HG03439 (cell line): ENCODE measurements around the gene PITPNM3.
"Not testable (repeated sequence)": the region's sequence is repeated elsewhere in the genome, so short reads cannot be mapped to it uniquely, and the experiment has no call there.

ENCODE experiments used
- ATAC-seq: cut with Tn5 transposase; IDR thresholded peaks from one replicate; pipeline ENCODE4 v1.9.1; 2021; ENCODE audit warnings: mild to moderate bottlenecking, moderate library complexity; ENCODE audit not compliant: unreplicated experiment

The PITPNM3 gene

DNA sequence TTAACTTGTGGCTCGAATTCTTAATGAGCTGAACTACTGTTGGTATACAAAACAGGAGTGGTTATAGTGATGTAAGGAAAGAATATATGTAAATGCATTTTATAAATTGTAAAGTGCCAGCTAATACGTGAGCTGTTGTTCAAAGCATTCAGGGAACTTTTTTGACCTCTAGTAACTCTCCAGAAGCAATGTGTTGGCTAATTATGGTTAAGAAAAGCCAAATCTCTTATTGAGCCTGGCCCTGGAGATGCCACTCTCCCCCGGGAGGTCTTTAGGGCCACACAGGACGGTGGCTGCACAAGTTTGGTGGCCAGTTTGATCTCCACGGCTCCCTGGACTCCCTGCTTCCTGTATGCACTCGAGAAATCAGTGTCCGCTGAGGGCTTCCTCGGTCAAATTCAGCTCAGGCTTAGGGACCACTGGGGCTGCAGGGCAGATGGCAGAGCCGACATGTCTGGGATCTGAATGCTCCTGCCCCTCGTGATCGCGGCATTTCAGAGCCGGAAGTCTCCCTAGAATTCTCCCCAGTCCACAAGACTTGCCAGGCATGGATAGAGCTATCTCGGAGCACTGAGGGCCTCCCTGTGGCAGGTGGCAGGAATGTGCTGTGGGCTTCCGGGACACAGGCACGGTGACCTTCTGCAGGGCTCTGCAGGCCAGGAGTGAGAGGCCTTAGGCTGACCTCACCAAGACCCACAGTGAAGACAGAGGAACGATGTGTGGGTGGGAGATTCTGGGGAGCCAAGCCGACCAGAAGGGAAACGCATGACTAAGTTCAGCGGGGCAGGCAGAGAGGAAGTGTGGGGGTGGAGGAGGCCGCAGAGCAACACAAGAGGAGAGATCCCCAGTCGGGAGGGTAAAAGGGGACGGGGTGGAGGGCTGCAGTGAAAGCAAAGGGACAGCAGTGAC, 18.6 kb upstream of the PITPNM3 start:
- no peak for ATAC-seq

- ATAC-seq, result no peak
Observed at GRCh38 chr17:6573982-6574686, 17.8 kb upstream of the PITPNM3 start.

DNA sequence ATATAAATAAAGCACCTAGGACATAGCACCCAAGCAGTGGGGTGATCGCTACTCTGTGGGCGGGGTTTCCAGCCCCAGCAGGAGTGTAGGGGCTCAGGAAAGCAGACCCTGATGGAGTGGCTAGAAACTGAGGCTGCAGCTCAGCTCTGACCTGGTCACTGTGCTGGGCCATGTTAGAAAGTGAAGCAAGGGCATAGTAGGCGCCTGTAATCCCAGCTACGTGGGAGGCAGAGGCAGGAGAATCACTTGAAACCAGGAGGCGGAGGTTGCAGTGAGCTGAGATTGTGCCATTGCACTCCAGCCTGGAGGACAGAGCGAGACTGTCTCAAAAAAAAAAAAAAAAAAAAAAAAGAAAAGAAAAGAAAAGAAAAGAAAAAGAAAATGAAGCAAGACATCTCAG, 17.1 kb upstream of the PITPNM3 start:
- ATAC-seq, result not testable (repeated sequence)

DNA sequence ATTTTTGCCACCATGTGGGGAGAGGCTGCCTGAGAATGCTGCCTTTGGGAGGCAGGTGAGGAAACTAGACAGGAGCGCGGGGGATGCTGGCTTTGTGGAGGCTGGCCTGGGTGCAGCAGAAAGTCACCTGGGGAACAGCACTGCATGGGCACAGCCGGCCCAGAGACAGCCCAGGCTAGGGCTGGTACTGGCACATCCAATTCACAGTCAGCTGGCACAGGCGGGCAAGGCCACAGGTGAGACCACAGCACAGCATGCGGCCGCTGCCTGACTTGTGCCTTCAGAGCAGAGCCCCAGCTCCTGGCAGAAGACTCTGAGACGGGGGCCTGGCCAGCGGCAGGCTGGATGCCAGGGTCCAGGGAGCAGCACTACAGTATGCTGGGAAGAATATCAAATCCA, 16.6 kb upstream of the PITPNM3 start:
- ATAC-seq, result no peak

DNA sequence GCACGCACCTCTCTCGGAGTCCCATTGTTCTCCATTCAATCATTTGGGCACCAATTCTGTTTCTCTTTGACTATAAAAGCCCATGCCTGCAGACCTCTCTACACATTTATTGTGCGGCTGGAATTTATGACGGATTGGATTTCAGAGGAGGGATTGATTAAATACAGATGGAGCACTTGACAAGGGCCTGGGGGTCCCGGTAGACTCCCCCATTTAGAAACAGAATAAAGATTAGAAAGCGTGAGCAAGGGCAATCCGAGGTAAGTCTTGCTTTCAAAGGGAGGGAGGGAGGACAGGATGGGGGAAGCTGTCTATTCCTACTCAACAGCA, 15.1 kb upstream of the PITPNM3 start:
- no peak for ATAC-seq

DNA sequence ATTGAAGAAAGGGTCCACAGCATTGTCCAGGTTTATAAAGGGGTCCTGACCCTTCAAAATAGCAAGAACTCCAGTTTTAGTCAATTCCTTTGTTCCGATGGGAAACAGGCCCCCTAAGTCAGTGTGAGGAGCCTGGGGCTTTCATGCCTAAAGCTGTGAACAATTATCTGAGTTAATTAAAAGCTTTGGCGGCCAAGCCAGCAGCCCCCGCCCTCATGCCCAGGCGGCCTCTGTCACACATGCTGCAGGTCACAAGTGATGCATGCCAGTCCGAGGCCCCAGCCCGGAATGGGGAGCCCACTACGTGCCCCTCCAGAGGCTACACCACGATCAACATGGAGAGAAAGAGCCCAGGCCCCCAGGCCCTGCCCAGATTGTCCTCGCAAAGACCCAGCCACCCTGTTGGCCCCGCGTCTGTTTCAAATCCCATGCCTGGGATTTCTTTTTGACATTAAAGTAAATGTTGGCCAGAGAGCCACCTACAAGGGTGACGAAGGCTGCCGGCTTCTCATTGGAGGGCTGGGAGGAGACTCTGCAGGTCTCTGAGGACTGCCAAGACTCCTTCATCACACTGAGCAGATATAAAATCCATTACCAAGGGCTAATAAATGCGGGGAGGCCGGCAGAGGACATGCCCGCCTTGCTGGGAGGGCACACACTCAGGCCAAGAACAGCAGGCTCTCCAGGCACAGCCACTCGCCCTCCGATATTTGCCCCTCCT, 14.5 kb upstream of the PITPNM3 start:
- ATAC-seq, result no peak

GRCh38 chr17:6569370-6570285, 13.3 kb upstream of the PITPNM3 start:
- ATAC-seq, result no peak

DNA sequence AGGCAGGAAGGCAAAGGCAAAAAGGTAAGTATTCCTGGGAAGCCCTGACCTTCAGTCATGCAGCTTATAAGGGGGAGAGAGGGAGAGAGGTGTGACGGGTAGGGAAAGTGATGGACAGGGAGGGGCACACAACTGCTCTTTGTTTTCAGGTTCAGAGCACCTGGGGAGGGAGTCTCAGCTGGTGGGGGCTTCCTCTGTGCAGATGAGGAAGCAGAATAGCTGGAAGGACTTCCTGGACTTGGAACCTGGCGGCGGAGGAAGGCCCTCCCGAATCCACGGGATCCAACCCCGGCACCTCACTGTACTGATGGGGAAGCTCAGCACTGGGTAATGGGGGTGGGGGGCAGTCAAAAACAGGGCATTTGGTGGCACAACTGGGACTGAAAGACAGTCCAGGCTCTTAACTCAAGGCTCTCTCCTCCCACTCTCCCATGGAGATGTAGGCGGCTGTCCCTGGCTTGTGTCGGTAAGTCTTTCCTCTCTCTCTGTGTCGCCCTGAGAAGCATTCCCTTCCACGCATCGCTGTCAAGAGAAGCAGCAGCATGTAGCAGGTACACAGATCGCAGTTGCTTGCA, 11.9 kb upstream of the PITPNM3 start:
- no peak for ATAC-seq

DNA sequence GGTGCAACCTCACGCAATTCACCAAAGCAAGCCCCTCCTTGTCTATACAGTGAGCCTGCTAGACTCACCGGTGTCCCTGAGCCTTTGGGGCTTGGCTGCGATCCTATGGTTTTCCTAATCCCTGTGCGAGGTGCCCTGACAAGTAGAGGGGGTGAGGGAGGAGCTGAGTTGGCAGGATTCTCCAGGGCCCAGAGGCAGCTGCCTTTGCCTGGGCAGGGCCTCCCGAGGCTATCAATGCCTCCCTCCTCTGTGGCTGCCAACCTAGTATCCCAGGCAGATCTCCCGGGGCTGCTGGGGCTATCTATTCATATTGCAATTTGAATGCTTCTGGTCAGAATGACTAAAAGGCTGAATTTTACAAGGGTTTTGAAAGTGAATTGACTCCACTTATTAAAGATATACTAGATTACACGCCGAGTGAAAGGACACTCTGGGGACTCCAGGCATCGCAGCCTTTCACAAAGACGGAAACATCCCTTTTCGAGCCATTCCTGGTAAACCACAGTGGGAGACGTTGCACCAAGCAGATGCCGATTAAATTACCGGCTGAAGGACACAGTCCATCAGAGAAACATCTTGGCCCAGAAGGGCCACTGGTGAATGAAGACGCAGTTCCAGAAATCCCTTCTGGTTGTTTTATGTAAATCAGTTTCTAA, 11.3 kb upstream of the PITPNM3 start:
- no peak for ATAC-seq

- ATAC-seq, result no peak
Observed at GRCh38 chr17:6561446-6561845, 5.1 kb upstream of the PITPNM3 start.

- ATAC-seq, result no peak
Observed at GRCh38 chr17:6560496-6560895, 4.1 kb upstream of the PITPNM3 start.

DNA sequence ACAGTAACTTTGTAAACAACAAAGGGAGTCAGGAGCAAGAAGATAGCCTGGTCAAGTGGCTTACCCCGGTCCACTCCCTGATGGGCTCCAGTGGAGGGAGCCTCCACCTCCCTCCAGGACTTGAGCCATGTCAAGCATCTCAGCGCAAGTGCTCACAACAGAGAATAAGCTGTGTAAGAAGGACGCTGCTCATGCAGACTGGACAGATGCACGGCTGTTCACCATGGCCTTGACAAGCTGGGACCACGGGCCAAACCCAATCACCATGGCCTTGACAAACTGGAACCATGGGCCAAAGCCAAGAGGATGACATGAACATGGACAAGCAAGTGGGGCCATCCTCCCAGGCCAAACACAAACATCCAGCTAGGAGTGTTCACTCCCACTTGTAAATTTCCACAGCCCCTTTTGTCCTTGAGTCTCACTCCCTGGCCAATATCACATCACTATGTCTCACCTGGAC, 3.4 kb upstream of the PITPNM3 start:
- no peak for ATAC-seq

- ATAC-seq, result no peak
Observed at GRCh38 chr17:6558932-6559752, 2.8 kb upstream of the PITPNM3 start.

DNA sequence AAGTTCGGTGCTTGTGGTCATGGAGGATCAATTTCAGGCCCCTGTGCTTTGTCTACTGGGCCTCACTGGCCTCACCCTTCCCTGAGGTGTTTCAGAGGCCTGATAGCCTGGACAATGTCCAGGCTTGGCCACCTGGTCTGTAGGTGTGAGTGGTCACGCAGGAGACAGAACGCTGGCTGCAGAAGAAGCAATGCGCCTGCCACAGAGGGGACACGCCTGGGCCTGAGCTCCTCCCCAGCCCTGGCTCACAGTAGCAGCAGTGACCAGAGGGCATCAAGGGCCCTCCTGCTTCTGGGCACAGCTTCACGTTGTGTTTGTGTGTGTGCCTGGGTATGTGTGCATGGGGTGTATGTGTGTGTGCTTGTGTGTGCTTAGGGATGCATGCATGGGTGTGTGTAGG, 1.9 kb upstream of the PITPNM3 start:
- no peak for ATAC-seq

- no peak for ATAC-seq
Observed at GRCh38 chr17:6557040-6557438, 684 bp upstream of the PITPNM3 start.

DNA sequence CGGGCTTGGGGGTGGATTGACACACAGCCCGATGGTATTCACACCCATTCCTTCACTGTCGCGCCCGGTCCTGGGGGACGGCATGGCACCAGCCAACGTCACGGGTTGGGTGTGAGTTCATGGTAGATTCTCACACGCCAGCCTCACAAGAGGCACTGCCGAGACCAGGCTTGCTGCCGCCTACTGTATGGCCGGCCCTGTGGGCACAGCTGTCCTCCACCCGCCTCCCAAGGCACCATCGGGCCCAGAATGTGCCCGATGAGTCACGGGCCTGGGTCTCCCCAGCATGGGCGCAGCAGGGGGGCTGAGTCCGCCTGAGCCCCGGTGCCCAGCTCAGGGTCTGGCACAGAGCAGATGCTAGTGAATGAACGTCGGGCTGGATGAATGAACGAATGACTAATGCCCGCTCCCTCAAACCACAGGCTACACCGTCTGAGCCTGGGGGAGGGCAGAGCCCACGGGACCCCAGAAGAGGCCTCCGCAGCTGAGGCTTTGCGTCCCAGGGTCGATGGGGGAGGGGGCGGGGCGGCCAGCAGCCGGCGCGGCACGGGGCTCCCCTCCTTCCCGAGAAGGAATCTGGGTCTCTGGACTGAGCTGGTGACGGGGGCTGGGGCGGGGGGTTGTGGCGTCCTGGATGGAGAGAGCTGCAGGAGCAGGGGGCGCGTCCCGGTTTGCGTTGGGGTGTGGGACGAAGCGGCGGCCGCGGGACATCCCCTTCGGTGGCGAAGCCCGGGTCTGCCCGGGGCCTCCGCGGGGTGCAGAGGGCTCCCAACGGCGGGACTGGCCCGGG, 829 bp downstream of the PITPNM3 start:
- ATAC-seq, result no peak

GRCh38 chr17:6554871-6555330, 1.5 kb downstream of the PITPNM3 start:
- ATAC-seq, result no peak

GRCh38 chr17:6554342-6554741, 2.0 kb downstream of the PITPNM3 start:
- no peak for ATAC-seq
